ENCODE data around the gene RASSF1. TPM values are rescaled to one million over a fixed set of nuclear protein-coding genes. Genes with fewer than 3 reads are reported as not detected.

The RASSF1 gene
- total and polyA plus RNA-seq, 2 of the 13 experiments (the other 11 are each of a cell fraction or from before 2014, with no cell fraction given): 10.2 to 27.5 TPM

DNA sequence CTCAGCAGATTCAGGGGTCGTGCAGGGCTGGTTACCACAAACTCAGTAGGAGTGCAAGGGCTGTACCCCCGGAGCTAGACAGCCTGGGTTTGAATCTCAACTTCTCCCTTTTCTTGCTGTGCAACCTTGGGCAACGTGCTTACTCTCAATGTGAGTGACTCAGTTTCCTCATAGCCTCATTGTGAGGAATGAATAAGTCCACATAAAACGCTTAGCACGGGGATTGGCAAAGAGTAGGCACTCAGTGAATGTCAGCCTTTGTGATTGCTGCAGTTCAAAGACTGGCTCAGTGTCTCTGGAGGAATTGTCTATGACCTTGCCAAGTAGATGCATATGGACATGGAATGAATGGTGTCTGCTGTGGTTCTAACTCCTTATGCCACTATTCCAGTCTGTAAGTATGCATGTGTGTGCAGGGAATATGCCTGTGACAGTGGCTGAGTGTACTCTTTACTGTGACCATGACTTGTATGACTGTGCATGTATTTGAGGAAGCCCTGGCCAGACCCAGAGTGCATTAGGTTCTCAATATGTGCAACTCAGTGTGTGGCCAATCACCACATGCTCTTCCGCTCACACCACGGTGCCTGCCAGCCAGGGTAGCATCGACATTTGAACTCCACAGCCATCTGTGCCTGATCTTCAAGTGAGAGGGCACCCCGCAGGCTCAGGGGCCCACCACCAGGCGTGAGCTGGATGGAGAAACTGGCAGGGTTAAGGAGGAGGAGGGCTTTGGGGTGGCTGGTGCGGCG lies 40.5 kb downstream of the RASSF1 start (continued):
- TF ChIP-seq HNF4G (IDR thresholded peaks at IDR 0.05; ENCODE audit: borderline replicate concordance, low read depth, low read length): no peak
- TF ChIP-seq HNF4G (CRISPR knock-in tag; IDR thresholded peaks at IDR 0.05; ENCODE audit: borderline replicate concordance, low read depth): no peak
- TF ChIP-seq ZNF446 (CRISPR knock-in tag; IDR thresholded peaks at IDR 0.05): 0 out of 2 replicates have a peak, but pooled peaks have one; percentile 46
- TF ChIP-seq ZNF746 (CRISPR knock-in tag; IDR thresholded peaks at IDR 0.05): no peak
- 0 out of 2 replicates have a peak, but pooled peaks have one; percentile 48 for TF ChIP-seq ZNF709 (CRISPR knock-in tag; IDR thresholded peaks at IDR 0.05)
- peak; percentile 53 for TF ChIP-seq ZNF883 (CRISPR knock-in tag; IDR thresholded peaks at IDR 0.05; ENCODE audit: not compliant biosample characterization)
- TF ChIP-seq AGO2 (optimal IDR thresholded peaks at IDR 0.05; ENCODE audit: low read depth, low read length): peak; percentile 49
- TF ChIP-seq LCORL (IDR thresholded peaks at IDR 0.05): no peak
- peak; percentile 35; the same call in 1 of the 2 replicates for TF ChIP-seq LCORL (CRISPR knock-in tag; IDR thresholded peaks at IDR 0.05)
- no peak for TF ChIP-seq ZUFSP (CRISPR knock-in tag; IDR thresholded peaks at IDR 0.05; ENCODE audit: borderline replicate concordance)
- 0 out of 2 replicates have a peak, but pooled peaks have one; percentile 37 for TF ChIP-seq HNRNPL (IDR thresholded peaks at IDR 0.05; ENCODE audit: low read depth, low read length)
- TF ChIP-seq NFKB2 (CRISPR knock-in tag; IDR thresholded peaks at IDR 0.05; ENCODE audit: borderline replicate concordance): peak; percentile 53; the same call in 1 of the 2 replicates
- 0 out of 2 replicates have a peak, but pooled peaks have one; percentile 0 for TF ChIP-seq KDM5A (IDR thresholded peaks at IDR 0.05; ENCODE audit: borderline replicate concordance, low read length)
- peak; percentile 30; the same call in 1 of the 2 replicates for TF ChIP-seq RBFOX2 (IDR thresholded peaks at IDR 0.05; ENCODE audit: low read depth, low read length)
- no peak for TF ChIP-seq ASH2L (IDR thresholded peaks at IDR 0.05; ENCODE audit: insufficient read length, low read depth, low read length)
- peak; percentile 47; the same call in 1 of the 2 replicates for TF ChIP-seq ZNF605 (CRISPR knock-in tag; IDR thresholded peaks at IDR 0.05)
